Smooth muscle cell of the brain vasculature (primary cell): ENCODE data around the gene CPD.

ENCODE experiments used
- DNase-seq: peaks from one replicate; pipeline ENCODE4 v3.0.0-alpha.2; 2012; ENCODE audit warnings: low read depth, low spot score

CPD gene

GRCh38 chr17:30354701-30355100 is 24.0 kb upstream of the CPD start:
- no peak for DNase-seq

GRCh38 chr17:30357476-30357875 is 21.3 kb upstream of the CPD start:
- DNase-seq: no peak

GRCh38 chr17:30358055-30358760 is 20.5 kb upstream of the CPD start:
- no peak for DNase-seq

GRCh38 chr17:30360086-30360808 is 18.5 kb upstream of the CPD start:
- DNase-seq: no peak

GRCh38 chr17:30361766-30362279 is 16.9 kb upstream of the CPD start:
- no peak for DNase-seq

- DNase-seq: no peak
Measured at GRCh38 chr17:30363715-30364202, 15.0 kb upstream of the CPD start.

- no peak for DNase-seq
Measured at GRCh38 chr17:30366536-30366935, 12.2 kb upstream of the CPD start.

GRCh38 chr17:30368912-30369720 is 9.6 kb upstream of the CPD start:
- DNase-seq: no peak

GRCh38 chr17:30369995-30370394 is 8.7 kb upstream of the CPD start:
- DNase-seq: no peak

GRCh38 chr17:30372755-30373154 is 6.0 kb upstream of the CPD start:
- DNase-seq: no peak

- DNase-seq: no peak
Measured at GRCh38 chr17:30375661-30376060, 3.1 kb upstream of the CPD start.

GRCh38 chr17:30376621-30377452 is 1.9 kb upstream of the CPD start:
- peak; percentile 90 for DNase-seq

GRCh38 chr17:30377574-30378240 is 1.0 kb upstream of the CPD start:
- no peak for DNase-seq

- no peak for DNase-seq
Measured at GRCh38 chr17:30378241-30378824, 394 bp upstream of the CPD start.

GRCh38 chr17:30379303-30379902 is 676 bp downstream of the CPD start:
- no peak for DNase-seq

- no peak for DNase-seq
Measured at GRCh38 chr17:30379903-30380381, 1.2 kb downstream of the CPD start.

GRCh38 chr17:30380643-30381339 is 2.1 kb downstream of the CPD start:
- DNase-seq: no peak

- no peak for DNase-seq
Measured at GRCh38 chr17:30381340-30381659, 2.6 kb downstream of the CPD start.

- DNase-seq: no peak
Measured at GRCh38 chr17:30382345-30382744, 3.6 kb downstream of the CPD start.
